Kidney (tissue), 14 donors: ENCODE measurements around the gene NKAIN1. TPM values are rescaled to one million over a fixed set of nuclear protein-coding genes. Genes with fewer than 3 reads are reported as not detected.
A peak's percentile ranks its signal among the peaks of the same experiment; 100 is the strongest.
"Not testable (repeated sequence)": the region's sequence is repeated elsewhere in the genome, so short reads cannot be mapped to it uniquely, and the experiment has no call there.

Experiments
- DNase-seq, 5 donors: peaks; one replicate each; pipeline ENCODE4 v3.0.0-alpha.2; 2013 to 2020
- FAIRE-seq: peaks from 2 replicates; lab custom pipeline; 2012; peaks lifted over from hg19 to GRCh38; lab: Jason Lieb, UNC
- H3K27ac ChIP-seq, 2 donors: one replicate each; pipeline ENCODE4 v1.7.0; 2013; ENCODE audit warnings: low read depth in 2 of 2, low read length in 2 of 2, inconsistent platforms in 1 of 2
- H3K27me3 ChIP-seq: one replicate; pipeline ENCODE4 v1.7.1; 2013; ENCODE audit warnings: low read length, inconsistent platforms; ENCODE audit not compliant: control insufficient read depth, insufficient read depth
- H3K36me3 ChIP-seq, 3 donors: one replicate each; pipeline versions ENCODE4 v1.7.0 to v1.7.1; 2013; ENCODE audit warnings: low read length in 3 of 3, control low read depth in 1 of 3, inconsistent platforms in 1 of 3; ENCODE audit not compliant: insufficient read depth in 3 of 3, control insufficient read depth in 2 of 3
- H3K4me1 ChIP-seq, 3 donors: one replicate each; pipeline versions ENCODE4 v1.7.0 to v1.7.1; 2013; ENCODE audit warnings: low read length in 3 of 3, inconsistent platforms in 1 of 3, low read depth in 1 of 3; ENCODE audit not compliant: control insufficient read depth in 2 of 3, insufficient read depth in 2 of 3
- H3K4me3 ChIP-seq, 3 donors: one replicate each; pipeline versions ENCODE4 v1.7.0 to v1.8.1; 2013; ENCODE audit warnings: low read length in 3 of 3, control low read depth in 1 of 3, inconsistent platforms in 1 of 3
- H3K9ac ChIP-seq, 3 donors: one replicate each; pipeline versions ENCODE4 v1.7.0 to v1.7.1; 2013; ENCODE audit warnings: low read length in 3 of 3, control low read depth in 1 of 3, inconsistent platforms in 1 of 3
- H3K9me3 ChIP-seq, 3 donors: one replicate each; pipeline versions ENCODE4 v1.7.0 to v1.7.1; 2013; ENCODE audit warnings: low read length in 3 of 3, control low read depth in 1 of 3, inconsistent platforms in 1 of 3; ENCODE audit not compliant: control insufficient read depth in 2 of 3, insufficient read depth in 1 of 3
- CTCF ChIP-seq: IDR thresholded peaks from 3 replicates; pipeline ENCODE4 v1.5.1; 2012; ENCODE audit warnings: mild to moderate bottlenecking, moderate library complexity, borderline replicate concordance; ENCODE audit not compliant: insufficient read depth; ENCODE audit errors: extremely low read depth
- intact Hi-C: fragments of 100-400 bp; cut with DNase I; formaldehyde crosslinking; loops from one replicate; pipeline ENCODE4 v1.11.1; 2022
- polyA plus RNA-seq: library from polyadenylated mRNA; stranded (reverse); fragments of 350-450 nt; fragmentation: Illumina TruSeq; extraction: RNeasy Lipid Tissue Mini Kit (QIAGEN cat#74804); gene quantifications from one replicate; pipeline ENCODE4 v1.2.3, GENCODE V29; 2014; ENCODE audit warnings: low read depth, low replicate concordance; ENCODE audit not compliant: insufficient read depth
- total RNA-seq: library from RNA; stranded (reverse); fragmentation: NEBNext Ultra II Directional; extraction: Animal tissue kit (Norgen Biotek cat#: 25700); gene quantifications from one replicate; pipeline ENCODE4 v1.2.1, GENCODE V29; 2021
- donor health status: control.
- donor health status: control.
- donor health status: control.
- donor health status: control.
- donor health status: control.
- donor health status: DM: yes; HTN: yes; CAD: no.
- donor health status: Normal renal cell carcinoma (clear cell type).

NKAIN1 gene
- total and polyA plus RNA-seq, 2 donors from 2014 or later: 0.19 to 0.34 TPM

- Histone ChIP-seq H3K9me3 (no peaks in the 10 kb centered on the region), H3K27me3 (no peaks in the 10 kb centered on the region), H3K4me3 (no peak overlapping the region), H3K36me3 (no peaks in the 10 kb centered on the region), H3K27ac (no peak overlapping the region), H3K9ac (no peak overlapping the region), H3K4me1 (no peaks in the 10 kb centered on the region)
- no peak for DNase-seq
- intact Hi-C loops: no loop called here
- no peak for FAIRE-seq
- no peak for TF ChIP-seq CTCF
Measured at GRCh38 chr1:31198150-31198549, 41.5 kb downstream of the NKAIN1 start.

- no peak overlapping the region for H3K4me3 ChIP-seq
- no peak overlapping the region for H3K27ac ChIP-seq
- H3K27me3 ChIP-seq: no peaks in the 10 kb centered on the region
- H3K9ac ChIP-seq: no peak overlapping the region
- DNase-seq: no peak
- H3K9me3 ChIP-seq: no peaks in the 10 kb centered on the region
- no peaks in the 10 kb centered on the region for H3K36me3 ChIP-seq
- H3K4me1 ChIP-seq: no peaks in the 10 kb centered on the region
- TF ChIP-seq CTCF: no peak
- peak; percentile 33 for FAIRE-seq
- intact Hi-C loops: no loop called here
Measured at GRCh38 chr1:31196685-31197084, 43.0 kb downstream of the NKAIN1 start.

GRCh38 chr1:31195267-31195666 lies 44.4 kb downstream of the NKAIN1 start:
- H3K27ac ChIP-seq, H3K27me3 ChIP-seq, FAIRE-seq, H3K9me3 ChIP-seq, H3K4me1 ChIP-seq, DNase-seq, H3K36me3 ChIP-seq, intact Hi-C loops, H3K4me3 ChIP-seq, H3K9ac ChIP-seq: not testable (repeated sequence)

- FAIRE-seq: no peak
- intact Hi-C loops: no loop called here
- DNase-seq: no peak
- Histone ChIP-seq H3K9ac (no peak overlapping the region), H3K4me1 (no peaks in the 10 kb centered on the region), H3K9me3 (no peaks in the 10 kb centered on the region), H3K27ac (no peak overlapping the region), H3K36me3 (no peaks in the 10 kb centered on the region), H3K27me3 (no peaks in the 10 kb centered on the region), H3K4me3 (no peak overlapping the region)
- TF ChIP-seq CTCF: no peak
Measured at GRCh38 chr1:31193729-31194128, 46.0 kb downstream of the NKAIN1 start.
